Stomach (tissue), 9 donors: ENCODE measurements around the gene KRTAP5-11. TPM values are rescaled to one million over a fixed set of nuclear protein-coding genes. Genes with fewer than 3 reads are reported as not detected.
"Not testable (repeated sequence)": the region's sequence is repeated elsewhere in the genome, so short reads cannot be mapped to it uniquely, and the experiment has no call there.

ENCODE experiments used
- DNase-seq, 2 donors: peaks; one replicate each; pipeline versions ENCODE4 v3.0.0 to v3.0.0-alpha.2; 2013 to 2019
- H3K27ac ChIP-seq, 5 donors: fragments of 200-600 bp in 4 of 5; sonication (generic) in 4 of 5; one replicate each; pipeline ENCODE4 v1.5.1; 2013 to 2019; ENCODE audit warnings: mild to moderate bottlenecking in 1 of 5, moderate library complexity in 1 of 5
- H3K27me3 ChIP-seq, 3 donors: fragments of 200-600 bp; sonication (generic); one replicate each; pipeline ENCODE4 v1.5.1; 2017 to 2019; ENCODE audit warnings: mixed run types in 1 of 3
- H3K36me3 ChIP-seq, 4 donors: fragments of 200-600 bp; sonication (generic); 1 replicate in 3 of 4; 2 replicates in 1 of 4; pipeline ENCODE4 v1.5.1; 2016 to 2019
- H3K4me1 ChIP-seq, 4 donors: fragments of 200-600 bp; sonication (generic); one replicate each; pipeline ENCODE4 v1.5.1; 2016 to 2019
- H3K4me3 ChIP-seq, 4 donors: fragments of 200-600 bp; sonication (generic) in 3 of 4; one replicate each; pipeline ENCODE4 v1.5.1; 2016 to 2019; ENCODE audit warnings: mild to moderate bottlenecking in 1 of 4
- H3K9me3 ChIP-seq, 4 donors: fragments of 200-600 bp; sonication (generic); one replicate each; pipeline ENCODE4 v1.5.1; 2016 to 2019
- EP300 ChIP-seq: sonication (generic); formaldehyde crosslinking; IDR thresholded peaks from one replicate; pipeline ENCODE4 v1.6.1; 2017; ENCODE audit warnings: antibody characterized with exemption
- POLR2A ChIP-seq, 4 donors: fragments of 450-650 bp; IDR thresholded peaks; one replicate each; pipeline ENCODE4 v1.6.1; 2016; ENCODE audit warnings: antibody characterized with exemption in 4 of 4, control low read depth in 2 of 4, mild to moderate bottlenecking in 1 of 4, moderate library complexity in 1 of 4
- POLR2AphosphoS5 ChIP-seq, 3 donors: sonication (generic); formaldehyde crosslinking; IDR thresholded peaks; one replicate each; pipeline ENCODE4 v1.6.1; 2016; ENCODE audit warnings: antibody characterized with exemption in 3 of 3
- WGBS, 5 donors: extraction: QIAGEN DNeasy Blood & Tissue Kit in 3 of 5; methylation state at CpG; one replicate each; pipeline versions ENCODE4 v1.1.5 to v1.1.7; 2013 to 2018; 5-methylcytosine and 5-hydroxymethylcytosine counted together
- intact Hi-C: fragments of 100-400 bp; cut with DNase I; formaldehyde crosslinking; loops from one replicate; pipeline ENCODE4 v1.15.1; 2023; ENCODE audit warnings: low total_unique reads
- polyA plus RNA-seq, 3 donors: library from polyadenylated mRNA; stranded (reverse); fragments of 200-250 nt; gene quantifications; one replicate each; pipeline ENCODE4 v1.2.3, GENCODE V29; 2013
- total RNA-seq, 5 donors: library from RNA; depleted of rRNA; stranded (reverse); fragments of >200 nt; gene quantifications; one replicate each; pipeline versions ENCODE4 v1.1.0 to v1.2.3, GENCODE V29; 2014 to 2016
- TF ChIP-seq, protein P1 (sequence below), 7 experiments: fragments of 450-650 bp in 4 of 7; fragments of 200-600 bp in 3 of 7; sonication (generic) in 3 of 7; IDR thresholded peaks; one replicate each; pipeline ENCODE4 v1.5.1; 2016 to 2019; ENCODE audit warnings: antibody characterized with exemption in 7 of 7, control low read depth in 2 of 7, mild to moderate bottlenecking in 1 of 7
- donor health status: healthy with polysubstance abuse.
- donor health status: Bipolar disorder and iron deficiency.
- donor health status: healthy.

KRTAP5-11 gene
- total and polyA plus RNA-seq, 8 donors = not detected

DNA sequence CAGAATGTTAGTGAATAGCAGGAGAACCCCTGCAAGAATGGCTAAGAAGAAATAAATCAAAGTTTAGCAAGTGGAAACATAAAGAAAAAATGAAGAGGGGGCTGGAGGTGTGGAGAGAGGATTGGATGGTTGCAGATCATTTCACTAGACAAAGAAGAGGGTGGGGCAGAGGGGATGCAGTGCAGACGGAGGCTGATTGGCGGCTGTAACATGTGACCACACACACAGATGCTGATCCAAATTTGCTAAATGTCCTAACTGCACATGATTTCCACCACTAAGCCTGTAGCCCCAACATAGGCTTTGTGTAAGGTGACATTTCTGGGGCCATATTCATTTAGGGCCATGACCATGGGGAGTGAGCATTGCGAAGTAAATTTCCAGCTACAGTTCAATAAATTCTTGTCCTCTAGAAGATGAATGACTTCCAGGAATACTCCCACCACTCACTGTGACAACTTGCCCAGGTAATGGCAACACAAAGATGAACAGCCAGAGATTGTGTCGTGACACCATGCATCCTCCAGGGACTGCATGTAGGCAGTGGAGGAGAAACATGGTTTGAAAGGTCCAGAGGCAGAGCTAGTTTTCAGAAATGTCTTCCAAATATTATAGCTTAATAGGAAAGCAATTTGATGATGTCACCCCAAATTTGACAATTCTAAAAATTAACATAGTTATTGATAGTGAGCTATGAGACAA, 6.8 kb downstream of the KRTAP5-11 start:
- Histone ChIP-seq H3K36me3 (no peaks in the 10 kb centered on the region), H3K4me3 (no peak overlapping the region), H3K27ac (no peak overlapping the region), H3K27me3 (peaks cover 0 to 5% (median 0%) of the 10 kb centered on the region in 3 donors), H3K9me3 (no peaks in the 10 kb centered on the region), H3K4me1 (peaks cover 0 to 10% (median 4%) of the 10 kb centered on the region in 4 donors)
- TF ChIP-seq, protein P1, sequence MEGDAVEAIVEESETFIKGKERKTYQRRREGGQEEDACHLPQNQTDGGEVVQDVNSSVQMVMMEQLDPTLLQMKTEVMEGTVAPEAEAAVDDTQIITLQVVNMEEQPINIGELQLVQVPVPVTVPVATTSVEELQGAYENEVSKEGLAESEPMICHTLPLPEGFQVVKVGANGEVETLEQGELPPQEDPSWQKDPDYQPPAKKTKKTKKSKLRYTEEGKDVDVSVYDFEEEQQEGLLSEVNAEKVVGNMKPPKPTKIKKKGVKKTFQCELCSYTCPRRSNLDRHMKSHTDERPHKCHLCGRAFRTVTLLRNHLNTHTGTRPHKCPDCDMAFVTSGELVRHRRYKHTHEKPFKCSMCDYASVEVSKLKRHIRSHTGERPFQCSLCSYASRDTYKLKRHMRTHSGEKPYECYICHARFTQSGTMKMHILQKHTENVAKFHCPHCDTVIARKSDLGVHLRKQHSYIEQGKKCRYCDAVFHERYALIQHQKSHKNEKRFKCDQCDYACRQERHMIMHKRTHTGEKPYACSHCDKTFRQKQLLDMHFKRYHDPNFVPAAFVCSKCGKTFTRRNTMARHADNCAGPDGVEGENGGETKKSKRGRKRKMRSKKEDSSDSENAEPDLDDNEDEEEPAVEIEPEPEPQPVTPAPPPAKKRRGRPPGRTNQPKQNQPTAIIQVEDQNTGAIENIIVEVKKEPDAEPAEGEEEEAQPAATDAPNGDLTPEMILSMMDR (IDR thresholded peaks at IDR 0.05) = no peak
- no peak for TF ChIP-seq POLR2A (IDR thresholded peaks at IDR 0.05)
- no peak for TF ChIP-seq POLR2AphosphoS5 (IDR thresholded peaks at IDR 0.05)
- no peak for TF ChIP-seq EP300
- WGBS, 5 donors = 78 to 89% (median 83%) methylated on average over 4 of the region's 4 CpGs
- intact Hi-C loops = no loop called here
- DNase-seq = no peak

DNA sequence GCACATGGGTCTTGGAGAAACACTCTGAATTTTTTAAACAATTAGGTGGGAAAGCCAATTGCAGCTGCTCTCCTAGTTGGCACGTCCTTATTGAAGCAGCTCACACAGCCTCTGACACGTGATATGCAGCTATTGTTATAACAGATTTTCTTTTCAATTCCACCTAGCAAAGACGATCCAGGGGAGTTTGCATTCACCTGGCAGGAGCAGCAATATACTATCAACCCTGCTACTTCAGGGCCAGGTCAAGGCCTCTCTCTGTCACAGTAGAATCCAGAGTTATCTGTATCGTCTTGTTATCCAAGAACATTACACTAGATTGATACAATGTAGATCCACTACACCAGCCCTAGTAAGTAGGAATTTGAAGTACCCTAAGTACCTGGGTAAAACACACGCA, 8.3 kb downstream of the KRTAP5-11 start:
- Histone ChIP-seq H3K4me3 (no peak overlapping the region), H3K4me1 (no peaks in the 10 kb centered on the region), H3K27ac (no peak overlapping the region), H3K27me3 (peaks cover 0 to 5% (median 0%) of the 10 kb centered on the region in 3 donors), H3K36me3 (no peaks in the 10 kb centered on the region), H3K9me3 (no peaks in the 10 kb centered on the region)
- DNase-seq = no peak
- 56 to 77% (median 67%) methylated on average over 5 of the region's 5 CpGs for WGBS, 5 donors
- TF ChIP-seq POLR2AphosphoS5 (IDR thresholded peaks at IDR 0.05) (no peak), EP300 (no peak), POLR2A (IDR thresholded peaks at IDR 0.05) (no peak)
- TF ChIP-seq, protein P1 (IDR thresholded peaks at IDR 0.05) = no peak
- intact Hi-C loops = no loop called here

DNA sequence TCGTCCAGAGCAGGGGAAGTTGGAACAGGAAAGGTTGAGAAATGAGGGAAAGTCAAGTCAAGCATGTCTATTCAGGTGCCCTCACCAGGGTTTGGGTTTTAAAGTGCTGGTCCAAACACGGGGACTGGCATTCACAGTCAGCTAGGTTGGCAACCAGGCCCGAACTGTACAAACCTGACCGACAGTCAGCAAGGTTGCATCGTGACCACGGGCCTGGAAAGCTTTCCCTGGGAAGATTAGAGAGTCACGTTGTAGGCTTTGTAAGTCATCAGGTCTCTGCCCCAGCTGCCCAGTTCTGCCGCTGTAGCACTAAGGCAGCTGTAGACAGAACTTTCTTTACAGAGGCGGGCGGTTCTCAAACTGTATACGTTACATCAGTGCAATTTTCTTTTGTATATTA, 9.9 kb downstream of the KRTAP5-11 start:
- no peak overlapping the region for H3K4me3 ChIP-seq
- no peaks in the 10 kb centered on the region for H3K36me3 ChIP-seq
- no peak for DNase-seq
- H3K9me3 ChIP-seq = no peaks in the 10 kb centered on the region
- TF ChIP-seq, protein P1 (IDR thresholded peaks at IDR 0.05) = no peak
- no peak for TF ChIP-seq POLR2A (IDR thresholded peaks at IDR 0.05)
- no peak for TF ChIP-seq POLR2AphosphoS5 (IDR thresholded peaks at IDR 0.05)
- no peak for TF ChIP-seq EP300
- no peak overlapping the region for H3K27ac ChIP-seq
- peaks cover 0 to 6% (median 0%) of the 10 kb centered on the region in 4 donors for H3K4me1 ChIP-seq
- no peaks in the 10 kb centered on the region for H3K27me3 ChIP-seq
- 78 to 82% (median 79%) methylated on average over 11 of the region's 11 CpGs for WGBS, 5 donors
- intact Hi-C loops = no loop called here

DNA sequence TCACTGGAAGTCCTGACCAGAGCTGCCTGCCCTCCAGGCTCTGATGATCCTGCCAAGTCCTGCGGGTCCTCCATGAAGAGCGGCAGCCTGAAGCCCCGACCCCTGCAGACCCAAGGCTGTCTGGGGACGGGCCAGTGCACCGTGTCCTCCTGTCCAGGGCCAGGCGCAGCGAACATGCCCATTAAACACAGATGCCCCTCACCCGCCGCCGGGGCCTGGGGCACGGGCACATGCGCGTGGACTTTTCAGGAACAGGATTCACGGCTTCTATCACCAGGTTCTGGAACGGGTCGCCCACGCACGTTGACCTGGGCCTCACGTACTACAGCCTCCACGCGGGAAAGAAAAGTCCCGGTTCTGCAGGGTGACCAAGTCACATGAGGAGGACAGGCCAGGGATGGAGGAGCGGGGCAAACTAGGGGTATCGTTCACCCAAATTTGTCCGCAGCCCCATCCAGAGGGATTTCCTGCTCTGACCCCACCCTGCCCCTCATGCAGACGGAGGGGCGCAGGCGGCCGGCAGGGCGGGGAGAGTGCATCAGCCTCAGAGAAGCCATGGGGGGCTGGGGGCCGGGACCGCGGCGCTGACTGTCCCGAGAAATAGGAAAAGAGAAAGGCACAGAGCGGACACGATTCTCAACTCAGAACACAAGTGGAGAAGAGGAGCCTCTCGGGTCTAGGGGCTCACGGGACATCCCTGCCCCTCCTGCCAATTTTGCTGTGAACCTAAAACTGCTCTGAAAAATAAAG, 11.4 kb downstream of the KRTAP5-11 start:
- DNase-seq, H3K27ac ChIP-seq, intact Hi-C loops, H3K4me1 ChIP-seq, H3K4me3 ChIP-seq, H3K36me3 ChIP-seq, H3K27me3 ChIP-seq, H3K9me3 ChIP-seq: not testable (repeated sequence)
- WGBS, 5 donors = 73 to 82% (median 78%) methylated on average over 22 to 37 of the region's 39 CpGs
